Measurements from ENCODE around the gene SNRNP70.

DNA sequence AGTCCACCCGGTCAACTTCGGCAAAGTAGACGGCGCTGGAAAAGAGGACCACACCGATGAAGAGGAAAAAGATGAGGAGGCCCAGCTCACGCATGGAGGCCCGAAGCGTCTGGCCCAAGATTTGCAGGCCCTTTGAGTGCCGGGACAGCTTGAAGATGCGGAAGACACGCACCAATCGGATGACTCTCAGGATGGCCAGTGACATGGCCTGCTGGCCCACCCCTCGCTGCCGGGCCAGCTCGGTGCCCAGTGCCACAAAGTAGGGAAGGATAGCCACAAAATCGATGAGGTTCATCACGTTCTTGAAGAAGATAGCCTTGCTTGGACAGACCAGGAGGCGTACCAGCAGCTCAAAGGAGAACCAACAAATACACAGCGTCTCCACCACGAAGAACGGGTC, 14.8 kb upstream of the SNRNP70 start:
- TF ChIP-seq, protein P1, sequence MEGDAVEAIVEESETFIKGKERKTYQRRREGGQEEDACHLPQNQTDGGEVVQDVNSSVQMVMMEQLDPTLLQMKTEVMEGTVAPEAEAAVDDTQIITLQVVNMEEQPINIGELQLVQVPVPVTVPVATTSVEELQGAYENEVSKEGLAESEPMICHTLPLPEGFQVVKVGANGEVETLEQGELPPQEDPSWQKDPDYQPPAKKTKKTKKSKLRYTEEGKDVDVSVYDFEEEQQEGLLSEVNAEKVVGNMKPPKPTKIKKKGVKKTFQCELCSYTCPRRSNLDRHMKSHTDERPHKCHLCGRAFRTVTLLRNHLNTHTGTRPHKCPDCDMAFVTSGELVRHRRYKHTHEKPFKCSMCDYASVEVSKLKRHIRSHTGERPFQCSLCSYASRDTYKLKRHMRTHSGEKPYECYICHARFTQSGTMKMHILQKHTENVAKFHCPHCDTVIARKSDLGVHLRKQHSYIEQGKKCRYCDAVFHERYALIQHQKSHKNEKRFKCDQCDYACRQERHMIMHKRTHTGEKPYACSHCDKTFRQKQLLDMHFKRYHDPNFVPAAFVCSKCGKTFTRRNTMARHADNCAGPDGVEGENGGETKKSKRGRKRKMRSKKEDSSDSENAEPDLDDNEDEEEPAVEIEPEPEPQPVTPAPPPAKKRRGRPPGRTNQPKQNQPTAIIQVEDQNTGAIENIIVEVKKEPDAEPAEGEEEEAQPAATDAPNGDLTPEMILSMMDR (IDR thresholded peaks at IDR 0.05) = no peak
- TF ChIP-seq POLR2A (IDR thresholded peaks at IDR 0.05) = no peak
